PC-9 (cell line): ENCODE measurements around the gene ATOSB. TPM values are rescaled to one million over a fixed set of nuclear protein-coding genes. Genes with fewer than 3 reads are reported as not detected.
A peak's percentile ranks its signal among the peaks of the same experiment; 100 is the strongest.

Experiments used
- BruUV-seq: library from RNA; stranded (reverse); fragments of 400-500 nt; replicated peaks from 2 replicates; lab custom pipeline; 2021; lab: Mats Ljungman, UMichigan
- CTCF ChIA-PET: fragments of 300-600 bp; sonication (Branson Sonifier 250); formaldehyde crosslinking; loops from one replicate; lab custom pipeline; 2022; ENCODE audit warnings: antibody characterized with exemption; lab: Charles Lee
- POLR2A ChIA-PET: fragments of 300-600 bp; sonication (Branson Sonifier 250); formaldehyde crosslinking; loops from one replicate; lab custom pipeline; 2022; ENCODE audit warnings: antibody characterized with exemption; ENCODE audit not compliant: unreplicated experiment; lab: Charles Lee
- DNase-seq, 2 experiments: peaks; one replicate each; pipeline versions ENCODE4 v3.0.0 to v3.0.0-alpha.2; 2015 to 2022; ENCODE audit warnings: mixed read lengths in 1 of 2
- H2AFZ ChIP-seq: fragments of 200-600 bp; sonication (generic); 2 replicates; pipeline ENCODE4 v1.8.1; 2017; ENCODE audit warnings: antibody characterized with exemption
- H3F3A ChIP-seq: fragments of 200-600 bp; sonication (generic); 2 replicates; pipeline ENCODE4 v1.8.1; 2017; ENCODE audit warnings: antibody characterized with exemption, mild to moderate bottlenecking, low read depth; ENCODE audit not compliant: insufficient read depth
- H3K27ac ChIP-seq: fragments of 200-600 bp; sonication (generic); 2 replicates; pipeline ENCODE4 v1.6.1; 2016; ENCODE audit warnings: mixed run types
- H3K27me3 ChIP-seq: fragments of 200-600 bp; sonication (generic); 2 replicates; pipeline ENCODE4 v1.6.1; 2016; ENCODE audit warnings: low read depth, mixed run types; ENCODE audit not compliant: insufficient read depth
- H3K36me3 ChIP-seq: fragments of 200-600 bp; sonication (generic); 2 replicates; pipeline ENCODE4 v1.6.1; 2016; ENCODE audit warnings: low read depth, mixed run types
- H3K4me1 ChIP-seq: fragments of 200-600 bp; sonication (generic); replicated peaks from 2 replicates; pipeline ENCODE4 v1.6.1; 2016; ENCODE audit warnings: mixed run types; ENCODE audit not compliant: insufficient read depth
- H3K4me2 ChIP-seq: fragments of 200-600 bp; sonication (generic); 2 replicates; pipeline ENCODE4 v1.6.1; 2017; ENCODE audit warnings: mixed run types
- H3K4me3 ChIP-seq: fragments of 200-600 bp; sonication (generic); 2 replicates; pipeline ENCODE4 v1.6.1; 2016; ENCODE audit warnings: mixed run types
- H3K79me2 ChIP-seq: fragments of 200-600 bp; sonication (generic); 2 replicates; pipeline ENCODE4 v1.6.1; 2017; ENCODE audit warnings: low read depth, mixed run types
- H3K9me2 ChIP-seq: fragments of 200-600 bp; sonication (generic); 2 replicates; pipeline ENCODE4 v1.8.1; 2017; ENCODE audit warnings: mild to moderate bottlenecking; ENCODE audit not compliant: insufficient read depth
- H3K9me3 ChIP-seq: fragments of 200-600 bp; sonication (generic); 2 replicates; pipeline ENCODE4 v1.8.1; 2016; ENCODE audit warnings: low read depth; ENCODE audit not compliant: insufficient read depth
- H4K20me1 ChIP-seq: fragments of 200-600 bp; sonication (generic); 2 replicates; pipeline ENCODE4 v1.8.1; 2017; ENCODE audit not compliant: insufficient read depth
- CTCF ChIP-seq: fragments of 200-600 bp; sonication (generic); conservative IDR thresholded peaks from 2 replicates; pipeline ENCODE4 v1.6.1; 2017; ENCODE audit warnings: mixed run types, antibody characterized with exemption, mild to moderate bottlenecking, moderate library complexity
- EZH2 ChIP-seq: fragments of 200-600 bp; sonication (generic); IDR thresholded peaks from 2 replicates; pipeline ENCODE4 v1.8.0; 2017; ENCODE audit warnings: antibody characterized with exemption, low read depth
- intact Hi-C: fragments of 100-400 bp; cut with micrococcal nuclease; formaldehyde crosslinking; loops from one replicate; pipeline ENCODE4 v1.10.0; 2022; ENCODE audit not compliant: unreplicated experiment
- total RNA-seq: library from RNA; stranded (reverse); gene quantifications from 2 replicates; pipeline ENCODE4 v1.2.3, GENCODE V29; 2021

The ATOSB gene
- total RNA-seq, 1 experiment from 2014 or later, result 10.5 TPM

GRCh38 chr9:35074141-35074540 lies 41.5 kb downstream of the ATOSB start:
- no peak overlapping the region for H3K27ac ChIP-seq
- H3K79me2 ChIP-seq, result peaks cover 43% of the 10 kb centered on the region
- no peak overlapping the region for H3K4me2 ChIP-seq
- no peak overlapping the region for H3K4me3 ChIP-seq
- H4K20me1 ChIP-seq, result peaks cover 25% of the 10 kb centered on the region
- no peak for DNase-seq
- no peak overlapping the region for H2AFZ ChIP-seq
- TF ChIP-seq EZH2 (no peak), CTCF (no peak)
- CTCF ChIA-PET, result no interaction called here
- H3K36me3 ChIP-seq, result no peaks in the 10 kb centered on the region
- H3K9me2 ChIP-seq, result no peaks in the 10 kb centered on the region
- H3K4me1 ChIP-seq, result peaks cover 14% of the 10 kb centered on the region
- H3F3A ChIP-seq, result peaks cover 22% of the 10 kb centered on the region
- POLR2A ChIA-PET, result no interaction called here
- H3K27me3 ChIP-seq, result no peaks in the 10 kb centered on the region
- no TSS peak for BruUV-seq
- intact Hi-C loops, result loop anchor here (5.0 kb wide), 1 partner anchor 87 kb away; the partner anchor contains the start of gene DNAJB5
- H3K9me3 ChIP-seq, result no peaks in the 10 kb centered on the region

- Histone ChIP-seq H3K4me2 (peak overlapping the region; percentile 48; the same call in 1 of the 2 replicates), H3K36me3 (no peaks in the 10 kb centered on the region), H4K20me1 (peaks cover 34% of the 10 kb centered on the region), H3K27me3 (no peaks in the 10 kb centered on the region), H3K79me2 (peaks cover 43% of the 10 kb centered on the region), H3K9me2 (no peaks in the 10 kb centered on the region), H2AFZ (no peak overlapping the region), H3F3A (peaks cover 22% of the 10 kb centered on the region), H3K9me3 (no peaks in the 10 kb centered on the region), H3K4me3 (peak overlapping the region; percentile 20; the same call in 1 of the 2 replicates), H3K27ac (peak overlapping the region; percentile 61), H3K4me1 (peaks cover 17% of the 10 kb centered on the region)
- no peak for DNase-seq
- ChIA-PET POLR2A (no interaction called here), CTCF (no interaction called here)
- BruUV-seq, result TSS peak; percentile 65
- intact Hi-C loops, result loop anchor here (5.0 kb wide), 1 partner anchor 86 kb away; the partner anchor contains the start of gene DNAJB5
- TF ChIP-seq EZH2 (no peak), CTCF (no peak)
Observed at GRCh38 chr9:35073279-35073612, 42.4 kb downstream of the ATOSB start.

- peak; percentile 94 for DNase-seq
- Histone ChIP-seq H2AFZ (peak within 1 kb of the TSS; percentile 43), H3K9me3 (no peaks in the 10 kb centered on the region), H3K4me3 (peak within 1 kb of the TSS; percentile 91), H3K4me2 (peak within 1 kb of the TSS; percentile 99), H3K79me2 (peaks cover 43% of the 10 kb centered on the region), H3K27me3 (no peaks in the 10 kb centered on the region), H3F3A (peaks cover 22% of the 10 kb centered on the region), H4K20me1 (peaks cover 40% of the 10 kb centered on the region), H3K4me1 (peaks cover 17% of the 10 kb centered on the region), H3K36me3 (peaks cover 5% of the 10 kb centered on the region; the same call in 1 of the 2 replicates), H3K27ac (peak within 1 kb of the TSS; percentile 97), H3K9me2 (no peaks in the 10 kb centered on the region)
- TF ChIP-seq CTCF, result no peak
- no peak for TF ChIP-seq EZH2
- CTCF ChIA-PET, result no interaction called here
- no TSS peak for BruUV-seq
- intact Hi-C loops, result loop anchor here (5.0 kb wide), 1 partner anchor 85 kb away; the partner anchor contains the start of gene DNAJB5
- POLR2A ChIA-PET, result interaction anchor here (0.6 to 0.8 kb wide), 3 partner anchors 31 to 586 kb away, joined by 5 to 13 read pairs (median 6); partner anchors contain the start of gene ATOSB
Observed at GRCh38 chr9:35072461-35073278, 43.0 kb downstream of the ATOSB start, which contains the start of gene VCP. Gene VCP, minus strand, starts transcription at chr9:35072625. Its CDS starts 272 bp downstream, at chr9:35072353.
